Kidney glomerular epithelial cell (primary cell): ENCODE measurements around the gene CEACAM16.
"Not testable (repeated sequence)": the region's sequence is repeated elsewhere in the genome, so short reads cannot be mapped to it uniquely, and the experiment has no call there.

Experiments
- DNase-seq: peaks from one replicate; lab custom pipeline; 2025; lab: John Stamatoyannopoulos, UW

The CEACAM16 gene

DNA sequence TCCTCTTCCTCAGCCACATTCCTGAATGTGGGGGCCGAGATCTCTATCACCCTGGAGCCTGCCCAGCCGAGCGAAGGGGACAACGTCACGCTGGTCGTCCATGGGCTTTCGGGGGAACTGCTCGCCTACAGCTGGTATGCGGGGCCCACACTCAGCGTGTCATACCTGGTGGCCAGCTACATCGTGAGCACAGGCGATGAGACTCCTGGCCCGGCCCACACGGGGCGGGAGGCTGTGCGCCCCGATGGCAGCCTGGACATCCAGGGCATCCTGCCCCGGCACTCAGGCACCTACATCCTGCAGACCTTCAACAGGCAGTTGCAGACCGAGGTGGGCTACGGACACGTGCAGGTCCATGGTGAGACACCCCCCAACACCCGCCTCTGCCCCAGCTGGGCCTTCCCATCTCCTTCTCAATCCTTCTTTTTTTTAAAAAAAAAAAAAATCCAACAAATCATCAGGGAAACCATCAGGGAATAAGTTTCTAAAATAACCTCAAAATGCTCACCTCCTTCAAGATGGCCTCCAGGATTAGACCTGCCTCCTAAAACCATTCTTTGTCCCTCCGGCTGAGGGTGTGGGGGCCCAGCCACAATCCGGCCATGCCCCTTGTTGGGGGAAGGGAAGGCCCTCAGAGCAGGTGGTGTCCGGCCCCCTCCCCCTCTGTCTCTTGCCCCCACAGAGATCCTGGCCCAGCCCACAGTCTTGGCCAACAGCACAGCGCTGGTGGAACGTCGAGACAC is 4.6 kb downstream of the CEACAM16 start:
- DNase-seq: no peak

DNA sequence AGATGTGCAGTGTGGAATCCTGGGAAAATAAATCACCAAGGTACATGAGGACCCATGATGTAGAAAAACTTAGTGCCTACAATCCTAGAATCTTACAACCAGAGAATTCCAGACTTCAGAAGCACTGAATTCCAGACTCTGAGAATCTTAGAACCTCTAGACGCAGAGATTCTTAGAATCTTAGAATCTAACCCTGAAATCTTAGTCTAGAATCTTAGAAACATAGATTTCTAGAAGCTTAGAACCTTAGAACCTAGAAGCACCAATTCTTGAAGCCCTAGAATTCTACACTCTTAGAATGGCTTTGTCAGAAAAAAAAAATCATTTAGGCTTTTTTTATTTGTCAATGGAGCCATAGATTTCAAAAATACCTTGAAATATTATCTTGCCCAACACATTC is 6.0 kb downstream of the CEACAM16 start:
- DNase-seq: no peak

DNA sequence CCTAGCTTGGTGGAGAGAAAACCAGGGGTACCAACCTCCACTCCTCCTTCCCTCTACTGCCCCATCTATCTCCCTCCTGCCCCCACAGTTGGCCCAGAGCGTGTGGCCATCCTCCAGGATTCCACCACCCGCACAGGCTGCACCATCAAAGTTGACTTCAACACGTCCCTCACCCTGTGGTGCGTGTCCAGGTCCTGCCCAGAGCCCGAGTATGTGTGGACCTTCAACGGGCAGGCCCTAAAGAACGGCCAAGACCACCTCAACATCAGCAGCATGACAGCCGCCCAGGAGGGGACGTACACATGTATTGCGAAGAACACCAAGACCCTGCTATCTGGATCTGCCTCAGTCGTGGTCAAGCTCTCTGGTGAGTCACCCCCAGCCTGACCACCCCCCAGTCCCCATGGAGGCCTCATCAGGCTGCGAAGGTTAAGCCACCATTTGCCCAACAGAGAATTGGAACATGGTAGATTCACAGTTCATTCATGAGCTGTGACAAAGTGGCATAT is 6.6 kb downstream of the CEACAM16 start:
- DNase-seq: no peak

DNA sequence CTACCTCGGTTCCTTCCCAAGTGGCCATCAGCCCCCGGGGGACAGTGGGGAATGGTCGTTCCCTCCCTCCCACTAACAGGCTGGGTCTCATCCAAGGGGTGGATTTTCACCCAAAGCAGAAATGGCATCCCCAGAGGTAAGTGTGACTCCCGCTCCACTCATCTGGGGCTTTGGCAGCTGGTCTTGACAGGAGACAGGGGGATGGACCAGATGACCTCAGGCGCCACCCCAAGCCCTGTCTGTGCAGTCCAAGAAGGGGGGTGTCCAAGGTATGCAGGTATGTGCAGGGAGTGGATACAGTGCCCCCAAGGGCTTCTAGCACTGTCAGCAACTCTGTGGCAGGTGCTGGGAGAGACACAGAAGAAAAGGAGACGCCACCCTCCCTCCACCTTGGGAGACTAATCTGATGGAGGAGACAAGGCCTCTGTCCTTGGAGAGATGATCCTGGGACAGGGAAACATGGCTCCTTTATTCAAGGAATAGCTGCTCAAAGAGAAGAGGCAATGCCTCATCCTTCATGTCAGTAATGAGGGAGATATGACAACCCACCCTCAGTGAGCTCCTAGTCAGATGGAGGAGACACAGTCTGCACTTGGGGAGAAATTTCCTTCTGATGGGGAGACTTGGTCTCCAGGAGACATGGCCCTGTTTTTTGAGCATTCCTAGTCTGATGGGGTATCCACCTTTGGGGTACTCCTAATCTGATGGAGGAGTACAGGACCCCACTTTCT is 7.7 kb downstream of the CEACAM16 start:
- DNase-seq: no peak

DNA sequence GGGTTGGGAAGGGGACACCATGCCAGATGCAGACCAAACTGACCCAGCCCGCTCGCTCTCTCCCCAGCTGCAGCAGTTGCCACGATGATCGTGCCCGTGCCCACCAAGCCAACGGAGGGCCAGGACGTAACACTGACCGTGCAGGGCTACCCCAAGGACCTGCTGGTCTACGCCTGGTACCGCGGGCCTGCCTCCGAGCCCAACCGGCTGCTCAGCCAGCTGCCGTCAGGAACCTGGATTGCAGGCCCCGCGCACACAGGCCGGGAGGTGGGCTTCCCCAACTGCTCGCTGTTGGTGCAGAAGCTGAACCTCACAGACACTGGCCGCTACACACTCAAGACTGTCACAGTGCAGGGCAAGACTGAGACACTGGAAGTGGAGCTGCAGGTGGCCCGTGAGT is 8.8 kb downstream of the CEACAM16 start:
- DNase-seq: no peak

DNA sequence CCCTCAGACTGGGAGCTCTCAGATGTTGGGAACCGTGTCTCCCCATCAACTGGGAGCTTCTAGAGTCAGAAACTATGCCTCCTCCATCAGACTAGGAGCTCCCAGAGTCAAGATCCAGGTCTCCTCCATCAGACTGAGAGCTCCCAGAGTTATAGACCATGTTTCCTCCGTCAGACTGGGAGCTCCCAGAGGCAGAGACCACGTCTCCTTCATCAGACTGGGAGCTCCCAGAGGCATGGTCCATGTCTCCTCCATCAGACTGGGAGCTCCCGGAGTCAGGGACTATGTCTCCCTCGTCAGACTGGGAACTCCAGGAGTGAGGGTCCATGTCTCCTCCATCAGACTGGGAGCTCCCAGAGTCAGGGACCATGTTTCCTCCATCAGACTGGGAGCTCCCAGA is 10.0 kb downstream of the CEACAM16 start:
- DNase-seq: no peak

DNA sequence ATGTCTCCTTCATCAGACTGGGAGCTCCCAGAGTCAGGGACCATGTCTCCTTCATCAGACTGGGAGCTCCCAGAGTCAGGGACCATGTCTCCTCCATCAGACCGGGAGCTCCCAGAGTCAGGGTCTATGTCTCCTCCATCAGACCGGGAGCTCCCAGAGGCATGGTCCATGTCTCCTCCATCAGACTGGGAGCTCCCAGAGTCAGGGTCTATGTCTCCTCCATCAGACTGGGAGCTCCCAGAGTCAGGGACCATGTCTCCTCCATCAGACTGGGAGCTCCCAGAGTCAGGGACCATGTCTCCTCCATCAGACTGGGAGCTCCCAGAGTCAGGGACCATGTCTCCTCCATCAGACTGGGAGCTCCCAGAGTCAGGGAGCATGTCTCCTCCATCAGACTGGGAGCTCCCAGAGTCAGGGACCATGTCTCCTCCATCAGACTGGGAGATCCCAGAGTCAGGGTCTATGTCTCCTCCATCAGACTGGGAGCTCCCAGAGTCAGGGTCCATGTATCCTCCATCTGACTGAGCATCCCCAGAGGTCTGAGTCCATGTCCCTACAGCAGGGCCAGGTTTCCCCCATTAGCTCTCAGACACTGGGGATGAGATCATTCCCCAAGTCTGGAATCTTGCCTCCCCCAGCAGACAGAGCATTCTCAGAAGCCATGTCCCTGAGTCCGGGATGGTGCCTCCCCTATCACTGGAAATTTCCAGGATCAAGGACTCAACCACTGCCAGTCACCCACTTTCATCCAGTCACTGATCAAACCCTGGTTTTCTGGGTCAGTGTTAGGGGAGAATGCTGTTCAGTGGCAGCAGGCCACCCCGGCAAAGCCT is 10.7 kb downstream of the CEACAM16 start:
- DNase-seq: not testable (repeated sequence)

DNA sequence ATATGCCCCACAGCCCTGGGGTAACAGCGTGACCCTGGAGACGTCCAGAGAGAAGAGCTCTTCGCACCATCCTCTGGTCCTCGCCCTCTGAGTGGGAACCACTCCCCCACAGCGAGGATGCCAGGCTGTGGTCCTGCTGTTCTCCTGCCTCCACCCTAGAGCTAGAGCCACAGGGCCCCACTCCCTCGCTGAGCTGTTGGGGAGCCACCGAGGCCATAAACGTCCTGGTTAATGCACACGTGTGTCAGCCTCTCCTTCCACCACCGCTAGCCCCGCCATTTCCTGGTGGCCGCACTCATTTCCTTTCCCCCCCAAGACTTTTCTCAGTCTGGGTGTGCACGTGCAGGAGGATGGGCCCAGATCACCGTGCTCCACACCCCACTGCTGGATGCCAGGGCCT is 11.5 kb downstream of the CEACAM16 start:
- DNase-seq: no peak

DNA sequence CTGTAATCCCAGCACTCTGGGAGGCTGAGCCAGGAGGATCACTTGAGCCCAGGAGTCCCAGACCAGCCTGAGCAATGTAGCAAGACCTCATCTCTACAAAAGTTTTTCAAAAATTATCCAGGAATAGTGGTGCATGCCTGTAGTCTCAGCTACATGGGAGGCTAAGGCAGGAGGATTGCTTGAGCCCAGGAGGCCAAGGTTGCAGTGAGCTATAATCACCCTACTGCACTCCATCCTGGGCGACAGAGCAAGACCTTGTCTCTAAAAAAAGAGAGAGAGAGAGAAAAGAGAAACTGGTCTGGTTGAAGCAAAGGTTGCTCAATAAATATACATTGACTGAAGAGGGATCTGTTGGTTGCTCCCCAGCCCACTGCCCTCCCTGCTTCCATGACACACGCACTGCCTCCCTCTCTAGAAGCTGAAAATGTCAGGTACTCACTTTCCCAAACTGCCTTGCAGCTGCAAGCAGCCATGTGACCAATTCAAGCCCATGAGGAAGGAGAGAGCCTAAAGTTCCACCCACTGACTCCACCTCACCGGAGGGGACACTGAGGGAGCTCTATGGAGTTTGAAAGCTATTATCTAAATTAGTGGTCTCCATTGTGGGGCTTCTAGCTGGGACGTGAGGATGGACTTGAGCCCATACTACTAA is 14.0 kb downstream of the CEACAM16 start:
- no peak for DNase-seq

DNA sequence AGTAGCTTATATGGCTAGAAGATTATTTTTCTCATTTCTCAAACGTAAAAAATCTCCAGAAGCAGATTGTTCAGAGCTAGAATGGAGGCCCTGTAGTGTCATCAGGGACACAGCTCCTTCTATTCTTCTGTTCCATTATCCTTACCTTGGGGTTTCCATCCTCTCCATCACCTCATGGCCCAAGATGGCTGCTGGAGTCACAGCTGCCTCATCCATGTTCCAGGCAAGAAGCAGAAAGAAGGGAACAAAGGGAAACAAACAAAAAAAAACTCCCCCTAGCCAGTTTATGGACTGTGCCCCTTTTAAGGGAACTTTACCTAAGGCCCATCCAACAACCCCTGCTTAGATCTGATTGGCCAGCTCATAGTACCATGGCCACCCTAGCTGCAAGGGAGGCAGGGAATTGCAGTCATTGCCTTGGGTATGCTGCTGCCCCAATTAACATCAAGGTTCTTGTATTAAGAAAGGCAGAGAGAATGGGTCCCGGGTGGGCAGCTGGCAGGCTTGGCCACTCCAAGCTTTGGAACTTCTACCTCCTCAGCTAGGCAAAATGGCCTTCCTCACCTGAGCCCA is 15.7 kb downstream of the CEACAM16 start:
- no peak for DNase-seq

DNA sequence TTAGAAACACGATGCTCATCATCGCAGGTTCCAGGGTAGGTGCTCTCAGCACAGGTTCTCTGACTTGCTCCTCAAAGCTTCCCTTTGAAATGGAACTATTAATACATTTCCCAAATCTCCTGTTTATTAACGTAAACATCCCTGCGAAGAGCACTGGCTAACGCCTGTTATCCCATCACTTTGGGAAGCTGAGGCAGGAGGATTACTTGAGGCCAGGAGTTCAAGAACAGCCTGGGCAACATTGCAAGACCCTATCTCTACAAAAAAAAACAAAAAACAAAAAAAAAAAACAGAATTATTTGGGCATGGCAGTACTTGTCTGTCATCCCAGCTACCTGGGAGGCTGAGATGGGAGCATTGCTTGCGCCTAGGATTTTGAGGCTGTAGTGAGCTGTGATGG is 18.7 kb downstream of the CEACAM16 start:
- no peak for DNase-seq

DNA sequence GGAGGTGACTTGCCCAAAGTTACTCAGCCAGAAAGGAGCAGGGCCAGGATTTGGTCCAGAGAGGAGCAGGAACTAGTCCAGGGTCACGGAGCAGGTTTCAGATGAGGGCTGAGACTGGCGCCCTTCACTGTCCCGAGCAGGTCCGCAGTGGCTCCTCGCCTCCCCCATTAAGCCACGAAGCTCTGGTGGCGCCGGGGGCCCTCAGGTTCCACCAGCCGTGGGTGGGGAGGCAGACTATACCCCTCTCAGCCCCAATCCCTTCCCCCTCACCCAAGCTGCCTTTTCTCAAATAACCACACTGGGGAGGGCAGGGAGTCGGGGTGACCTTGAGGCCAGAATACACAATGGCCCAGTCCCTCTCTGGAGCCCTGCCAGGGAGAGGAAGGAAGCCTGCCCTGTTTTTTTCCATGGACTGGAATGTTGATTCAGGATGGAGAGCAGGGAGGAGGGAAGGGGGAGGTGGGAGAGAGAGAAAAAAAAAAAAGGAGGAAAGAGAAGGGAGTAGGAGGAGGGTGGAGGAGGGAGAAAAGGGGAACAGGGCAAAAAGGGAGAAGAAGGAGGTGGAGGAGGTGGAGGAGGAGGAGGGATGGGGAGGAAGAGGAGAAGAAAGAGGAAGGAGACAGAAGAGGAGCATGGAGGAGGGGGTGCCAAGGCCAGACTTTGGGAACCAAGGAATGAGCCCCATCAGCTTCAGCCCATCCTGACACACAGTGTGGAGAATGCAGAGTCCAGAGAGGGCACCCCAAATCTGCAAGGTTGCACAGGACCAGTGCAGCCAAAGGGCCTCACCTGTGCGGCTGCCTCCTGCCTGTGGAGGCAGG is 19.7 kb downstream of the CEACAM16 start:
- DNase-seq: peak; percentile 48

DNA sequence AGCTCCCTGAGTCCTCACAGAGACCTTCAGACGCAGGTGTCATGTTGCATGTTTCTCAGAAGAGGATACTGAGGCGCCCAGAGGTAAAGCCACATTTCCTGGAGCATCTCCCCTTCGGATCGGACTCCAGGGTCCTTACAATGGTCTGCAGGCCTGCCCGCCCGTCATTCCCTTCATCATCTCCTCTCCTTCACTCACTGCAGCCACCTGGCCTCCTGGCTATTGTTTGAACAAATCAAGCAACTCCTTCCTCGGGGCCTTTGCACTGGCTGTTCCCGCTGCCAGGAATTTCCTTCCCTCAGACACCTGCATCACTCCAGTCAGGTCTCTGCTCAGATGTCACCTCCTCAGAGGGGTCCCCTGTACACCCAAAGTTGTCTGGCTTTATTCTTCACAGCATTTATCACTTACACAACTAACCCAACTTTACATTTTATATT is 20.3 kb downstream of the CEACAM16 start:
- no peak for DNase-seq

DNA sequence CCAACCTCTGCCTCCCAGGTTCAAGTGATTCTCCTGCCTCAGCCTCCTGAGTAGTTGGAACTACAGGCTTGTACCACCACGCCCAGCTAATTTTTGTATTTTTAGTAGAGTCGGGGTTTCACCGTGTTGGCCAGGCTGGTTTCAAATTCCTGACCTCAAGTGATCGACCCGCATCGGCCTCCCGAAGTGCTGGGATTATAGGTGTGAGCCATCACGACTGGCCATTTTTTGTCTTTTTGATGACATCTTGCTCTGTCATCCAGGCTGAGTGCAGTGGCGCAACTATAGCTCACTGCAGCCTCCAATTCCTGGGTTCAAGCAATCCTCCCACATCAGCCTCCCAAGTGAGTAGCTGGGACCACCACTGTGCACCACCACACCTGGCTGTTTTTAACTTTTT is 21.4 kb downstream of the CEACAM16 start:
- not testable (repeated sequence) for DNase-seq

DNA sequence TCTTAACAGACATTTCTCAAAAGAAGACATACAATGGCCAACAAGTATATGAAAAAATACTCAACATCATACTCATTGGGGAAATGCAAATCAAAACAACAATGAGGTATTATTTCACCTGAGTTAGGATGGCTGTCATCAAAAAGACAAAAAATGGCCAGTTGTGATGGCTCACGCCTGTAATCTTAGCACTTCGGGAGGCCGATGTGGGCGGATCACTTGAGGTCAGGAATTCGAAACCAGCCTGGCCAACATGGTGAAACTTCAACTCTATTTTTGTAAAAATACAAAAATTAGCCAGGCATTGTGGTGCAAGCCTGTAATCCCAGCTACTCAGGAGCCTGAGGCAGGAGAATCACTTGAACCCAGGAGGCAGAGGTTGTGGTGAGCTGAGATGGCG is 22.0 kb downstream of the CEACAM16 start:
- DNase-seq: no peak

DNA sequence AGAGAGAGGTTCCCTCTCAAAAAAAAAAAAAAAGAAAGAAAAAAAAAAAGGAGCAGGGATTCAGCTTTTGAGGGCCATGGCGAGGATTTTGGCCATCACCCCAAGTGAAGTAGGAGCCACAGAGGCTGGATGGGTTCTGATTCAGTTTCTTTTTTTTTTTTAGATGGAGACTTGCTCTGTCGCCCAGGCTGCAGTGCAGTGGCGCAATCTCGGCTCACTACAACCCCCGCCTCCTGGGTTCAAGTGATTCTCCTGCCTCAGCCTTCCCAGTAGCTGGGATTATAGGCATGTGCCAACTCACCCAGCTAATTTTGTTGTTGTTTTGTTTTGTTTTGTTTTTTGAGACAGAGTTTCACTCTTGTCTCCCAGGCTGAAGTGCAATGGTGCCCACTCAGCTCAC is 22.4 kb downstream of the CEACAM16 start:
- not testable (repeated sequence) for DNase-seq

DNA sequence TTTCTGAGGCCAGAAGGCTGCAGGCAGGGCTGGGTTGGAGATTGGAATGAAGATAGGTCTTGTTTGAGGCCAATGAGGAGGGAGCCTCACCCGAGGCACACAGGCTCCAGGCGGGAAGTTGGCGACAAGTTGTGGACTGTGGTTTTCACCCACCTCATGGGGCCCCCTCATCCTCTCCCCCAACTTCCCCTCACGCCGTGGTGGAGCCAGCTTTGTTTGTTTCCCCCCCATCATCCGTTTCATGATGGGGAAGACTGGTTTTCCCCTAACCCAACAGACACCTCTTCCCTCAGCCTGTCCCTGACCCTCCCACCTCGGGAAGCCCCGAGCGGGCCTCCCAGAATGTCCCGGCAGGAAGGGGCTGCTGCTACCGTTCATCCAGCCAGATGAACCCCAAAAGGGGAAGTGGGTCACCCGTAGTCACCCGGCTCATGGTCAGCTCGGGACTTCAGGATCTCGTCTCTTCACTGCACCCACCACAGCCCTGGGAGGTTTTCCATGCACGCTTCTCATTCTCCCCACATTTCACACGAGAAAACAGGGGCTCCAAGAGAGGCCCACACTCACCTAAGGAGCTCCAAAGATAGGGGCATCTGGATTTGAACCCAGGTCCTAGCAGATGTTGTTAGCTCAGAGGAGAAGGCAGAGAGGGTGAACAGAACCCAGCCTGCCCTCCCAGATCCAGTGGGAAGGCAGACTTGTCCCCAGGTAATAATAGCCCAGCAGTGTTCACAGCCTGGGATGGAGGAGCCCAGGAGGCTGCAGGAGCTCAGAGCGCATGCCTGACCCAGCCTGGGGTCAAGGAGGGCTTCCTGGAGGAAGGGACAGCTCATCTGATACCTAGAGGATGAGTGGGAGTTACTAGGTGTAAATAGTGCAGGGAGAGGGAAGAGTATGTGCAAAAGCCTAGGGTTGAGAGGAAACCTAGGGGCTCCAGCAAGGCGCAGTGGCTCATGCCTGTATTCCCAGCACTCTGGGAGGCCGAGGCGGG is 23.5 kb downstream of the CEACAM16 start:
- no peak for DNase-seq

DNA sequence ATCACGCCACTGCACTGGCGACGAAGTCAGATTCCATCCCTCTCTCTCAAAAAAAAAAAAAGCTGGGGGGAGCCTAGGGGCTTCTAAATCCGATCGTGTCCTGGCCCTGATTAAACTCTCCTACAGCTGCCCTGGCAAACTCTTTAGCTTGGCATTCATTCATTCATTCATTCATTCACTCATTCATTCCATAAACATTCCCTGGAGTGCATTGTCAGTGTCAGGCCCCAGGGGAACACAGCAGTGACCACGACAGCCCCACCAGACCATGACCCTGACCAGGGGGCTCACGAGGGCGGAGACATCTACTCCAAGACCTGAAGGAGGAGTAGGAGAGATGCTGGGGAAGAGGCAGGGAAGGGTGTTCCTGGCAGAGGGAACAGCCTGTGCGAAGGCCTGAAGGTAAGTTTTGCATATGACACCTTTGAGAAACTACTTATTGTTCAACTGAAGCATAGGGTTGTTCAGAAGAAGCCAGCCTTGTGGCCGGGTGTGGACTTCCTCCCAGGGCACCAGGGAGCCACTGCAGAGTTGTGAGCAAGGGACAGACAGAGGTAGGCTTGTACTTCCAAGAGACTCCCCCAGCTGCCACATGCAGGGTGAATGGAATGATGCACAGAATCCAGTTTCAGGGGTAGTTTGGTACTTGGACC is 24.5 kb downstream of the CEACAM16 start:
- DNase-seq: no peak

DNA sequence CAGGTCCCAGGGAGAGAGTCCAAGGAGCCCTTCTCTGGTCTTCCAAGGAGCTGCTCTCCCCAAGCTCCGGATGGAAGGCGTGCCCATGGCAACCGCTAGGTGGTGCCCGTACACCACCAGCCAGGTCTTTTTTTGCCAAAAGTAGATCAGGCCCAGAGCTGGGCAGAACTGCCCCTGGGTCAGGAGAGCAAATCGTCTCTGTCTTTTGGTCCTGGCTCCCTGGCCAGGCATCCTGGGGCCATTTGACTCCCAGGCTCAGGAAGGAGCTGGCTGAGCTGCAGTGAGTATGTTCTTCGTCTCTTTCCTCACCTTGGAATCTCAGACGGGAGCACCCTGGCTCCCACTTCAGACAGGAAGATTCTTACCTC is 25.0 kb downstream of the CEACAM16 start:
- DNase-seq: peak; percentile 61
